Measurements from ENCODE around the gene INTU. TPM values are rescaled to one million over a fixed set of nuclear protein-coding genes. Genes with fewer than 3 reads are reported as not detected.

Gene INTU
- total and polyA plus RNA-seq, 4 donors: 0.30 to 1.7 (median 1.1) TPM

DNA sequence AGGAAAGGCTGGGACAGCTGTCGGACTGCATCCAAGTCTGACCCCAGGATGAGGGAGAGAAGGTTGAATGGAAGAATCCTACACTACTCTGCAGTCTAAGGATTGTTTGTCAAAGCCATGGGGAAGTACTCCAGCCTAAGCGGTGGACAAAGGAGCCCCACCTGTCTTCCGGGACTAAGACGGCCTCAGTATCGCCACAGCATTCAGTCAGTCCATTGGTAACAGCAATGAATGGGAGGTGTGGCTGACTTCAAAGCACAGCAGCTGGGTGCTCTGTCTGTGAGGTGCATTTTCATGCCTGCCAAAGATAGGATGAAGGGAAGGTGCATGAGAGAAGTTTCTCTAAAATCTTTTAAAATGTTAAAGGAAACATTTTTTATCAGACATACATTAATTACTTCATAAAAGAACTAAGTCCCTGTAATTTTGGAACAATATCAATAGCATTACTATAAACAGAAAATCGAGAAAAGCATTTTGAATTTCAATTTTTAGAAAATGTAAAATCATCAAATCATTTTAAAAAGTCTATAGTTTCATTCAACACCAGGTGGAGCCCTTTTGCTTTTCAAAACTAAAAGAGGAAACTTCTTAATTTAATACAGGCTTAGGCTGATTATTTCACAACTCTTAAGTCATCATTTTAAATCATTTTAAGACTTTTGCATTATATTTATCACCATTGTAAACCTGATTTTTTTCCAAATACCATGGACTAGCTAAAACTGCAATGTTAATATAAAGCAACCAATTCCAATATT lies 27.6 kb upstream of the INTU start:
- H3K9me3 ChIP-seq (ENCODE audit: control insufficient read depth in 4 of 4, low read length in 3 of 4): no peaks in the 10 kb centered on the region
- 16% methylated on average over 6 of the region's 6 CpGs for WGBS
- no peak overlapping the region for H3K27ac ChIP-seq (ENCODE audit: low read depth in 1 of 2, low read length in 2 of 2)
- no peaks in the 10 kb centered on the region for H3K4me1 ChIP-seq (ENCODE audit: control insufficient read depth in 4 of 4, insufficient read depth in 4 of 4, low read length in 3 of 4)
- H3K4me3 ChIP-seq (ENCODE audit: low read depth in 1 of 3, low read length in 3 of 3): no peak overlapping the region
- H3K36me3 ChIP-seq (ENCODE audit: control insufficient read depth in 4 of 4, insufficient read depth in 3 of 4, low read depth in 1 of 4, low read length in 3 of 4): no peaks in the 10 kb centered on the region
- TF ChIP-seq NR2F2 (IDR thresholded peaks at IDR 0.05): no peak
- TF ChIP-seq, protein P1, sequence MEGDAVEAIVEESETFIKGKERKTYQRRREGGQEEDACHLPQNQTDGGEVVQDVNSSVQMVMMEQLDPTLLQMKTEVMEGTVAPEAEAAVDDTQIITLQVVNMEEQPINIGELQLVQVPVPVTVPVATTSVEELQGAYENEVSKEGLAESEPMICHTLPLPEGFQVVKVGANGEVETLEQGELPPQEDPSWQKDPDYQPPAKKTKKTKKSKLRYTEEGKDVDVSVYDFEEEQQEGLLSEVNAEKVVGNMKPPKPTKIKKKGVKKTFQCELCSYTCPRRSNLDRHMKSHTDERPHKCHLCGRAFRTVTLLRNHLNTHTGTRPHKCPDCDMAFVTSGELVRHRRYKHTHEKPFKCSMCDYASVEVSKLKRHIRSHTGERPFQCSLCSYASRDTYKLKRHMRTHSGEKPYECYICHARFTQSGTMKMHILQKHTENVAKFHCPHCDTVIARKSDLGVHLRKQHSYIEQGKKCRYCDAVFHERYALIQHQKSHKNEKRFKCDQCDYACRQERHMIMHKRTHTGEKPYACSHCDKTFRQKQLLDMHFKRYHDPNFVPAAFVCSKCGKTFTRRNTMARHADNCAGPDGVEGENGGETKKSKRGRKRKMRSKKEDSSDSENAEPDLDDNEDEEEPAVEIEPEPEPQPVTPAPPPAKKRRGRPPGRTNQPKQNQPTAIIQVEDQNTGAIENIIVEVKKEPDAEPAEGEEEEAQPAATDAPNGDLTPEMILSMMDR (IDR thresholded peaks at IDR 0.05; ENCODE audit: low read depth, low read length, missing input control): peak; percentile 46
- peak; percentile 73 for TF ChIP-seq RAD21 (IDR thresholded peaks at IDR 0.05)
- peaks cover 0 to 8% (median 3%) of the 10 kb centered on the region in 4 donors for H3K27me3 ChIP-seq (ENCODE audit: control insufficient read depth in 4 of 4, insufficient read depth in 4 of 4, low read length in 3 of 4)
- no peak overlapping the region for H3K9ac ChIP-seq (ENCODE audit: low read depth in 1 of 2, low read length in 2 of 2)
- no peak for DNase-seq (ENCODE audit: low spot score)

DNA sequence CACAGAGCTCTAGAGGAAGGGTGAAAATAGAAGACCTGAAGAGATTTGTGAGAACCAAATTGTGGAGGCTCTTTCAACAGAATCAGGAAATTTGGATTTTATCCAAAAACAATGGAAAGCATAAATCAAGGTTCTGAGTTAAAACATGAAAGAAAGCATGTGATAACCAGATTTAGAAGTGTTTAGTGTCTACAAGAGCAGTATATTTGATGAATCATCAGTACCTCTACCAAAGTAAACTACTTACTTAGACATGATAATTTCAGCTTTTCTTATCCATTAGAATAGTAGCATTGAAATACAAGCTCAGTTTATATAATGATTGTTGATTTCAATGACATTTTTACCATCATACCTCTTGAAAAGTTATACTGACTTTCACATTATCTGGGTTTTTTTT lies 25.9 kb upstream of the INTU start:
- Histone ChIP-seq H3K4me1 (ENCODE audit: control insufficient read depth in 4 of 4, insufficient read depth in 4 of 4, low read length in 3 of 4) (no peaks in the 10 kb centered on the region), H3K27ac (ENCODE audit: low read depth in 1 of 2, low read length in 2 of 2) (no peak overlapping the region), H3K9ac (ENCODE audit: low read depth in 1 of 2, low read length in 2 of 2) (no peak overlapping the region), H3K9me3 (ENCODE audit: control insufficient read depth in 4 of 4, low read length in 3 of 4) (no peaks in the 10 kb centered on the region), H3K4me3 (ENCODE audit: low read depth in 1 of 3, low read length in 3 of 3) (no peak overlapping the region), H3K36me3 (ENCODE audit: control insufficient read depth in 4 of 4, insufficient read depth in 3 of 4, low read depth in 1 of 4, low read length in 3 of 4) (no peaks in the 10 kb centered on the region), H3K27me3 (ENCODE audit: control insufficient read depth in 4 of 4, insufficient read depth in 4 of 4, low read length in 3 of 4) (peaks cover 0 to 8% (median 3%) of the 10 kb centered on the region in 4 donors)
- TF ChIP-seq HNF4G (IDR thresholded peaks at IDR 0.05): no peak
- no peak for TF ChIP-seq SP1 (IDR thresholded peaks at IDR 0.05)
- TF ChIP-seq GABPA (IDR thresholded peaks at IDR 0.05 in 1 of 2, conservative IDR thresholded peaks at IDR 0.05 in 1 of 2): no peak
- TF ChIP-seq, protein P2, sequence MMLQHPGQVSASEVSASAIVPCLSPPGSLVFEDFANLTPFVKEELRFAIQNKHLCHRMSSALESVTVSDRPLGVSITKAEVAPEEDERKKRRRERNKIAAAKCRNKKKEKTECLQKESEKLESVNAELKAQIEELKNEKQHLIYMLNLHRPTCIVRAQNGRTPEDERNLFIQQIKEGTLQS (IDR thresholded peaks at IDR 0.05): no peak
- TF ChIP-seq JUND (IDR thresholded peaks at IDR 0.05): no peak
- TF ChIP-seq, protein P3, sequence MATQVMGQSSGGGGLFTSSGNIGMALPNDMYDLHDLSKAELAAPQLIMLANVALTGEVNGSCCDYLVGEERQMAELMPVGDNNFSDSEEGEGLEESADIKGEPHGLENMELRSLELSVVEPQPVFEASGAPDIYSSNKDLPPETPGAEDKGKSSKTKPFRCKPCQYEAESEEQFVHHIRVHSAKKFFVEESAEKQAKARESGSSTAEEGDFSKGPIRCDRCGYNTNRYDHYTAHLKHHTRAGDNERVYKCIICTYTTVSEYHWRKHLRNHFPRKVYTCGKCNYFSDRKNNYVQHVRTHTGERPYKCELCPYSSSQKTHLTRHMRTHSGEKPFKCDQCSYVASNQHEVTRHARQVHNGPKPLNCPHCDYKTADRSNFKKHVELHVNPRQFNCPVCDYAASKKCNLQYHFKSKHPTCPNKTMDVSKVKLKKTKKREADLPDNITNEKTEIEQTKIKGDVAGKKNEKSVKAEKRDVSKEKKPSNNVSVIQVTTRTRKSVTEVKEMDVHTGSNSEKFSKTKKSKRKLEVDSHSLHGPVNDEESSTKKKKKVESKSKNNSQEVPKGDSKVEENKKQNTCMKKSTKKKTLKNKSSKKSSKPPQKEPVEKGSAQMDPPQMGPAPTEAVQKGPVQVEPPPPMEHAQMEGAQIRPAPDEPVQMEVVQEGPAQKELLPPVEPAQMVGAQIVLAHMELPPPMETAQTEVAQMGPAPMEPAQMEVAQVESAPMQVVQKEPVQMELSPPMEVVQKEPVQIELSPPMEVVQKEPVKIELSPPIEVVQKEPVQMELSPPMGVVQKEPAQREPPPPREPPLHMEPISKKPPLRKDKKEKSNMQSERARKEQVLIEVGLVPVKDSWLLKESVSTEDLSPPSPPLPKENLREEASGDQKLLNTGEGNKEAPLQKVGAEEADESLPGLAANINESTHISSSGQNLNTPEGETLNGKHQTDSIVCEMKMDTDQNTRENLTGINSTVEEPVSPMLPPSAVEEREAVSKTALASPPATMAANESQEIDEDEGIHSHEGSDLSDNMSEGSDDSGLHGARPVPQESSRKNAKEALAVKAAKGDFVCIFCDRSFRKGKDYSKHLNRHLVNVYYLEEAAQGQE (IDR thresholded peaks at IDR 0.05): no peak
- TF ChIP-seq, protein P4, sequence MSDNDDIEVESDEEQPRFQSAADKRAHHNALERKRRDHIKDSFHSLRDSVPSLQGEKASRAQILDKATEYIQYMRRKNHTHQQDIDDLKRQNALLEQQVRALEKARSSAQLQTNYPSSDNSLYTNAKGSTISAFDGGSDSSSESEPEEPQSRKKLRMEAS (IDR thresholded peaks at IDR 0.05): no peak
- TF ChIP-seq, protein P5, sequence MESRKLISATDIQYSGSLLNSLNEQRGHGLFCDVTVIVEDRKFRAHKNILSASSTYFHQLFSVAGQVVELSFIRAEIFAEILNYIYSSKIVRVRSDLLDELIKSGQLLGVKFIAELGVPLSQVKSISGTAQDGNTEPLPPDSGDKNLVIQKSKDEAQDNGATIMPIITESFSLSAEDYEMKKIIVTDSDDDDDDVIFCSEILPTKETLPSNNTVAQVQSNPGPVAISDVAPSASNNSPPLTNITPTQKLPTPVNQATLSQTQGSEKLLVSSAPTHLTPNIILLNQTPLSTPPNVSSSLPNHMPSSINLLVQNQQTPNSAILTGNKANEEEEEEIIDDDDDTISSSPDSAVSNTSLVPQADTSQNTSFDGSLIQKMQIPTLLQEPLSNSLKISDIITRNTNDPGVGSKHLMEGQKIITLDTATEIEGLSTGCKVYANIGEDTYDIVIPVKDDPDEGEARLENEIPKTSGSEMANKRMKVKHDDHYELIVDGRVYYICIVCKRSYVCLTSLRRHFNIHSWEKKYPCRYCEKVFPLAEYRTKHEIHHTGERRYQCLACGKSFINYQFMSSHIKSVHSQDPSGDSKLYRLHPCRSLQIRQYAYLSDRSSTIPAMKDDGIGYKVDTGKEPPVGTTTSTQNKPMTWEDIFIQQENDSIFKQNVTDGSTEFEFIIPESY (IDR thresholded peaks at IDR 0.05): no peak
- TF ChIP-seq FOXA2 (IDR thresholded peaks at IDR 0.05): no peak
- no peak for DNase-seq (ENCODE audit: low spot score)
